ENCODE measurements around the gene KIF3B. TPM values are rescaled to one million over a fixed set of nuclear protein-coding genes. Genes with fewer than 3 reads are reported as not detected.

The KIF3B gene
- total and polyA plus RNA-seq, 2 donors (not counting 1 experiment from before 2014, with no cell fraction given) = 27.6 to 35.6 TPM

DNA sequence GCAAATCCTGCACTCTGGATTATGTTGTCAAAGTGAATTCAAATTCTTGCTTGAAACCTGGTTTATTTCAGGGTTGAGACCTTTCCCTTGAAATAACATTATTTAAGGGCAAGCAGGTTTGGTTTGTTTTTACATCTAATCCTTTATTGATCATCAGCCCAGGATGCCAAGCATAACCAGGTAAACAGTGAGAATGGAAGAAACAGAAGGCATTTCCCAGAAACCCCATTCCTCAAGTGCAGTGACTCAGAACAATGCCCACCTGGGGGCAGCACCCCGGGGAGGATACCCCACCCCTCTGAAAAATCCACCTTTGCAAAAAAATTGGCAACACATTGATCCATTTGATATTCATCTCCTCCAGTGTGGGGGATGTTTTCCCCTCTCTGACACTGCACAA lies 37.2 kb upstream of the KIF3B start:
- Histone ChIP-seq H3K79me2 (ENCODE audit: control insufficient read depth, insufficient read depth, low read length) (no peaks in the 10 kb centered on the region), H3K36me3 (ENCODE audit: control insufficient read depth, insufficient read depth, low read length) (peaks cover 3% of the 10 kb centered on the region), H3K4me3 (replicated peaks in 1 of 4; ENCODE audit: control extremely low read depth in 1 of 4, insufficient read depth in 1 of 4, low read depth in 3 of 4, low read length in 4 of 4) (no peak overlapping the region), H2AFZ (ENCODE audit: low read length) (no peak overlapping the region), H3K9me3 (ENCODE audit: control insufficient read depth, insufficient read depth, low read depth, low read length) (no peaks in the 10 kb centered on the region), H3K4me1 (ENCODE audit: control insufficient read depth, extremely low read depth, insufficient read depth, low read length) (no peaks in the 10 kb centered on the region), H3K9ac (ENCODE audit: insufficient read depth, low read length) (no peak overlapping the region), H3K4me2 (ENCODE audit: extremely low read depth, insufficient read depth, low read length) (no peak overlapping the region), H4K20me1 (ENCODE audit: control insufficient read depth, extremely low read depth, insufficient read depth, low read length) (no peaks in the 10 kb centered on the region), H3K27ac (ENCODE audit: insufficient read depth, low read length) (no peak overlapping the region), H3K27me3 (ENCODE audit: control insufficient read depth, insufficient read depth, low read length) (no peaks in the 10 kb centered on the region)
- TF ChIP-seq EZH2 (IDR thresholded peaks at IDR 0.05; ENCODE audit: low read length, missing control alignments) (no peak), CTCF (conservative IDR thresholded peaks at IDR 0.05 in 1 of 2, IDR thresholded peaks at IDR 0.05 in 1 of 2; ENCODE audit: low read depth in 1 of 2, low read length in 2 of 2) (no peak)
- DNase-seq (ENCODE audit: low read depth in 2 of 2) = no peak

DNA sequence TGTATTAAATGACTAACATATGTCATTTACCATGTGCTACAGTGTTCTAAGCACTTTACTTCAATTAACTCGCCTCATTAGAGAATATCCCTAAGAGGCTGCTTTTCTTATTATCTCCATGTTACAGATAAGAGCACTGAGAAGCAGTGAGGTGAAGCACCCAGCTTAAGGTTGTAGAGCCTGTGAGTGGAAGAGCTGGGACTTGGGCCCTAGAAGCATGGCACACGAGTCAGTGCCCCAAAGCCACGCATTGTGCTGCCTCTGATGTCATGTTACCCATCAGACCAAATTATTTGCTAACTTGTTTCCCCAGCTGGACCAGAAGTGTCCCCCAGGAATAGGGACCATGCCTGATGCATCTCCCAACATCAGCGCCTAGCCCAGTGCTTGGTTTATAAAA lies 35.6 kb upstream of the KIF3B start:
- no peaks in the 10 kb centered on the region for H3K9me3 ChIP-seq (ENCODE audit: control insufficient read depth, insufficient read depth, low read depth, low read length)
- H3K27ac ChIP-seq (ENCODE audit: insufficient read depth, low read length) = no peak overlapping the region
- no peak overlapping the region for H3K4me3 ChIP-seq (replicated peaks in 1 of 4; ENCODE audit: control extremely low read depth in 1 of 4, insufficient read depth in 1 of 4, low read depth in 3 of 4, low read length in 4 of 4)
- no peaks in the 10 kb centered on the region for H3K79me2 ChIP-seq (ENCODE audit: control insufficient read depth, insufficient read depth, low read length)
- no peaks in the 10 kb centered on the region for H3K36me3 ChIP-seq (ENCODE audit: control insufficient read depth, insufficient read depth, low read length)
- DNase-seq (ENCODE audit: low read depth in 2 of 2) = no peak
- no peaks in the 10 kb centered on the region for H3K4me1 ChIP-seq (ENCODE audit: control insufficient read depth, extremely low read depth, insufficient read depth, low read length)
- H3K27me3 ChIP-seq (ENCODE audit: control insufficient read depth, insufficient read depth, low read length) = no peaks in the 10 kb centered on the region
- H3K4me2 ChIP-seq (ENCODE audit: extremely low read depth, insufficient read depth, low read length) = no peak overlapping the region
- H4K20me1 ChIP-seq (ENCODE audit: control insufficient read depth, extremely low read depth, insufficient read depth, low read length) = no peaks in the 10 kb centered on the region
- no peak overlapping the region for H3K9ac ChIP-seq (ENCODE audit: insufficient read depth, low read length)
- TF ChIP-seq CTCF (conservative IDR thresholded peaks at IDR 0.05 in 1 of 2, IDR thresholded peaks at IDR 0.05 in 1 of 2; ENCODE audit: low read depth in 1 of 2, low read length in 2 of 2) (no peak), EZH2 (IDR thresholded peaks at IDR 0.05; ENCODE audit: low read length, missing control alignments) (no peak)
- no peak overlapping the region for H2AFZ ChIP-seq (ENCODE audit: low read length)

- Histone ChIP-seq H2AFZ (ENCODE audit: low read length) (peak overlapping the region; percentile 35), H3K4me2 (ENCODE audit: extremely low read depth, insufficient read depth, low read length) (no peak overlapping the region), H3K27me3 (ENCODE audit: control insufficient read depth, insufficient read depth, low read length) (no peaks in the 10 kb centered on the region), H3K36me3 (ENCODE audit: control insufficient read depth, insufficient read depth, low read length) (no peaks in the 10 kb centered on the region), H3K4me3 (replicated peaks in 1 of 4; ENCODE audit: control extremely low read depth in 1 of 4, insufficient read depth in 1 of 4, low read depth in 3 of 4, low read length in 4 of 4) (no peak overlapping the region), H3K9me3 (ENCODE audit: control insufficient read depth, insufficient read depth, low read depth, low read length) (no peaks in the 10 kb centered on the region), H3K4me1 (ENCODE audit: control insufficient read depth, extremely low read depth, insufficient read depth, low read length) (no peaks in the 10 kb centered on the region), H3K9ac (ENCODE audit: insufficient read depth, low read length) (no peak overlapping the region), H3K27ac (ENCODE audit: insufficient read depth, low read length) (no peak overlapping the region), H3K79me2 (ENCODE audit: control insufficient read depth, insufficient read depth, low read length) (no peaks in the 10 kb centered on the region), H4K20me1 (ENCODE audit: control insufficient read depth, extremely low read depth, insufficient read depth, low read length) (no peaks in the 10 kb centered on the region)
- TF ChIP-seq EZH2 (IDR thresholded peaks at IDR 0.05; ENCODE audit: low read length, missing control alignments) (no peak), CTCF (conservative IDR thresholded peaks at IDR 0.05 in 1 of 2, IDR thresholded peaks at IDR 0.05 in 1 of 2; ENCODE audit: low read depth in 1 of 2, low read length in 2 of 2) (no peak)
- DNase-seq (ENCODE audit: low read depth in 2 of 2) = peak in 1 of 2 donors; percentile 9
These were observed 33.2 kb upstream of the KIF3B start for GRCh38 chr20:32244150-32244823.

Data from fibroblast of lung (primary cell).